Calu3 (cell line): Measurements from ENCODE around the gene PRKAG2. TPM values are rescaled to one million over a fixed set of nuclear protein-coding genes. Genes with fewer than 3 reads are reported as not detected.

Source experiments
- BruUV-seq: library from RNA; stranded (reverse); fragments of 400-500 nt; replicated peaks from 2 replicates; lab custom pipeline; 2021; lab: Mats Ljungman, UMichigan
- CTCF ChIA-PET: fragments of 300-600 bp; sonication (Branson Sonifier 250); formaldehyde crosslinking; loops from one replicate; lab custom pipeline; 2022; ENCODE audit warnings: antibody characterized with exemption; lab: Charles Lee
- DNase-seq: peaks from one replicate; pipeline ENCODE4 v3.0.0; 2022
- H3K27ac Mint-ChIP-seq: one replicate; pipeline ENCODE4 v1.8.0; 2022; ENCODE audit warnings: mixed read lengths; ENCODE audit not compliant: unreplicated experiment
- H3K27me3 Mint-ChIP-seq: one replicate; pipeline ENCODE4 v1.8.0; 2022; ENCODE audit warnings: mixed read lengths; ENCODE audit not compliant: unreplicated experiment
- H3K36me3 Mint-ChIP-seq: one replicate; pipeline ENCODE4 v1.8.0; 2022; ENCODE audit warnings: mild to moderate bottlenecking, moderate library complexity, mixed read lengths; ENCODE audit not compliant: insufficient read depth, unreplicated experiment
- H3K4me1 Mint-ChIP-seq: one replicate; pipeline ENCODE4 v1.8.0; 2022; ENCODE audit warnings: mild to moderate bottlenecking, low read depth, mixed read lengths; ENCODE audit not compliant: unreplicated experiment
- H3K4me3 Mint-ChIP-seq: one replicate; pipeline ENCODE4 v1.8.0; 2022; ENCODE audit warnings: mild to moderate bottlenecking, low read depth, moderate library complexity, mixed read lengths; ENCODE audit not compliant: unreplicated experiment
- H3K9me3 Mint-ChIP-seq: one replicate; pipeline ENCODE4 v1.8.0; 2022; ENCODE audit warnings: low read depth, mixed read lengths; ENCODE audit not compliant: unreplicated experiment
- CTCF ChIP-seq: fragments of 200-600 bp; IDR thresholded peaks from one replicate; pipeline ENCODE4 v1.8.0; 2022; ENCODE audit warnings: antibody characterized with exemption; ENCODE audit not compliant: unreplicated experiment
- intact Hi-C: fragments of 100-400 bp; cut with micrococcal nuclease; formaldehyde crosslinking; loops from one replicate; pipeline ENCODE4 v1.10.0; 2022; ENCODE audit not compliant: unreplicated experiment
- total RNA-seq: library from RNA; stranded (reverse); gene quantifications from 2 replicates; pipeline ENCODE4 v1.2.3, GENCODE V29; 2022

PRKAG2 gene
- total RNA-seq, 1 experiment from 2014 or later = 22.4 TPM

- TF ChIP-seq CTCF = no peak
- intact Hi-C loops = no loop called here
- Mint-ChIP-seq H3K4me3 (no peak overlapping the region), H3K27me3 (no peaks in the 10 kb centered on the region), H3K9me3 (peaks cover 3% of the 10 kb centered on the region), H3K4me1 (peaks cover 23% of the 10 kb centered on the region), H3K36me3 (peaks cover 26% of the 10 kb centered on the region), H3K27ac (no peak overlapping the region)
- DNase-seq = no peak
- no TSS peak for BruUV-seq
- CTCF ChIA-PET = no interaction called here
Observed at GRCh38 chr7:151740081-151740851, 136.6 kb downstream of the PRKAG2 start.

GRCh38 chr7:151738925-151739324 is 138.0 kb downstream of the PRKAG2 start:
- no peak for TF ChIP-seq CTCF
- Mint-ChIP-seq H3K4me3 (no peak overlapping the region), H3K9me3 (peaks cover 3% of the 10 kb centered on the region), H3K36me3 (peaks cover 27% of the 10 kb centered on the region), H3K4me1 (peaks cover 16% of the 10 kb centered on the region), H3K27ac (no peak overlapping the region), H3K27me3 (no peaks in the 10 kb centered on the region)
- BruUV-seq = no TSS peak
- CTCF ChIA-PET = no interaction called here
- no peak for DNase-seq
- intact Hi-C loops = no loop called here

- Mint-ChIP-seq H3K9me3 (peaks cover 3% of the 10 kb centered on the region), H3K4me3 (peak overlapping the region; percentile 63), H3K4me1 (peaks cover 6% of the 10 kb centered on the region), H3K36me3 (peaks cover 21% of the 10 kb centered on the region), H3K27ac (peak overlapping the region; percentile 74), H3K27me3 (no peaks in the 10 kb centered on the region)
- TF ChIP-seq CTCF = peak; percentile 26
- CTCF ChIA-PET = interaction anchor here (0.6 to 2.0 kb wide), 10 partner anchors 9 to 117 kb away, joined by 3 to 11 read pairs (median 5); no protein-coding TSS in a partner anchor
- intact Hi-C loops = no loop called here
- peak; percentile 72 for DNase-seq
- BruUV-seq = no TSS peak
Observed at GRCh38 chr7:151736403-151736909, 140.5 kb downstream of the PRKAG2 start.

- DNase-seq = no peak
- Mint-ChIP-seq H3K27ac (peak overlapping the region; percentile 74), H3K4me3 (peak overlapping the region; percentile 63), H3K36me3 (peaks cover 21% of the 10 kb centered on the region), H3K4me1 (peaks cover 6% of the 10 kb centered on the region), H3K27me3 (no peaks in the 10 kb centered on the region), H3K9me3 (peaks cover 3% of the 10 kb centered on the region)
- CTCF ChIA-PET = interaction anchor here (0.5 to 2.0 kb wide), 11 partner anchors 8 to 862 kb away, joined by 3 to 11 read pairs (median 4); no protein-coding TSS in a partner anchor
- TSS peak; percentile 49 for BruUV-seq
- intact Hi-C loops = no loop called here
- TF ChIP-seq CTCF = no peak
Observed at GRCh38 chr7:151735851-151736402, 141.0 kb downstream of the PRKAG2 start.
